Measurements from ENCODE around the gene RAB33B.

GRCh38 chr4:139420652-139421051 is 33.3 kb upstream of the RAB33B start:
- TF ChIP-seq CTCF (IDR thresholded peaks at IDR 0.05; ENCODE audit: low read length) (no peak), EZH2 (IDR thresholded peaks at IDR 0.05; ENCODE audit: borderline replicate concordance, low read length) (no peak)

Data from OCI-LY1 (cell line).